ENCODE data around the gene BBS5.
"Not testable (repeated sequence)": the region's sequence is repeated elsewhere in the genome, so short reads cannot be mapped to it uniquely, and the experiment has no call there.

The BBS5 gene

GRCh38 chr2:169490834-169491233 lies 11.5 kb downstream of the BBS5 start:
- DNase-seq, result no peak

- DNase-seq, result no peak
Measured at GRCh38 chr2:169491378-169491777, 12.1 kb downstream of the BBS5 start.

GRCh38 chr2:169493360-169493759 lies 14.1 kb downstream of the BBS5 start:
- DNase-seq, result no peak

GRCh38 chr2:169495310-169495928 lies 16.1 kb downstream of the BBS5 start:
- no peak for DNase-seq

DNA sequence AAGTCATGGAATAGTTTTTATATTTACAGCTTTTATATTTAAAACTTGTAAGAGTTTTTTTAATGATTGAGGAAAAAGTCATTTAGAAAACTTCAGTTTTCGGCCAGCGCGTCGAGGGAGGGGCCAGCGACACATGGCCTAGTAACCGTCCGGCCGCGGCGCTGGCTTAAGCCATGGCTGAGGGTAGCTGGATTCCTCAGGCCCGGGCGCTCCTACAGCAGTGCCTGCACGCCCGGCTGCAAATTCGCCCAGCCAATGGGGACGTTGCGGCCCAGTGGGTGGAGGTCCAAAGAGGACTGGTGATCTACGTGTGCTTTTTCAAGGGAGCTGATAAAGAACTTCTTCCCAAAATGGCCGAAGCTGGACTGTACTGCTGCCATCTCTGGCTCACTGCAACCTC lies 25.4 kb downstream of the BBS5 start:
- no peak for DNase-seq

DNA sequence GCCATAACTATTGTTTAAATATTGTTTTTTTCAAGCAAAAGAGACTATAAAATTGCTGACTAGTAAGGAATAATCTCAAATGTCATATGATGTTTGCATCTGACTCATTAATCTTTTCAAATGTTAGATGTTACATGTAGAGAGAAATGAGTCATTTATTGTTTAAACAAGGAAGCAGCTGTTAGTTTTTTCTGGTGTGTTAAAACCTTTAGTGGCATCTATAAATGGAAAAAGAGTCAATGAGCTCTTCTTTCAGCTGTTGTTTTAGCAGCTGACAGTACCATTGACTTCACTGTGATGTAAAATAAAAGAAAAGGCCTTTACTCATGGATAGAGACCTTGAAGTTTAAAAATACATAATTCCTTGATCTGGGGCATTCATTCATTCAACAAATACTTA lies 28.4 kb downstream of the BBS5 start:
- peak; percentile 82 for DNase-seq

GRCh38 chr2:169509298-169509885 lies 30.1 kb downstream of the BBS5 start, which contains the start of gene KLHL41:
KLHL41 (plus strand) TSS chr2:169509702; CDS start chr2:169509779, 77 bp downstream.
- DNase-seq, result peak; percentile 26

GRCh38 chr2:169509955-169510354 lies 30.7 kb downstream of the BBS5 start:
- DNase-seq, result no peak

GRCh38 chr2:169510496-169510895 lies 31.2 kb downstream of the BBS5 start:
- DNase-seq, result no peak

- DNase-seq, result no peak
Measured at GRCh38 chr2:169511818-169512217, 32.5 kb downstream of the BBS5 start.

DNA sequence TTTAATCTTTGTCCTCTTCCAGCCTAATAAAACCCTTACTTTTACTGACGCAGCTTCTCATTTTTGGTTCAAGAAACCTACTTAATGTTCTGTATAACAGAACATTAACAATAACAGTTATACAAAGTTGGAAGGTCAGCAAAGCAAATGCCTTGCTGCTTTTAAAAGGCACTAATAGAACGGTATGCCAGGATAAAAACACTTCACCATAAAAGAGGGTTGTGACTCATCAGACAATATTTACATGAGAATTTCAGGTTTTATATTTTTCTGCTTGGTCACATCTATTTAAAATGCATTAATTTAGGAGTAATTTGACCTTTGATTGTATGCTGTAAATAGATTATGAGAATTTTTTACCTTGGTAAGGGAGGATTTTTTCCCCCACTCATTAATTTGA lies 33.2 kb downstream of the BBS5 start:
- DNase-seq, result no peak

- no peak for DNase-seq
Measured at GRCh38 chr2:169513094-169513493, 33.8 kb downstream of the BBS5 start.

DNA sequence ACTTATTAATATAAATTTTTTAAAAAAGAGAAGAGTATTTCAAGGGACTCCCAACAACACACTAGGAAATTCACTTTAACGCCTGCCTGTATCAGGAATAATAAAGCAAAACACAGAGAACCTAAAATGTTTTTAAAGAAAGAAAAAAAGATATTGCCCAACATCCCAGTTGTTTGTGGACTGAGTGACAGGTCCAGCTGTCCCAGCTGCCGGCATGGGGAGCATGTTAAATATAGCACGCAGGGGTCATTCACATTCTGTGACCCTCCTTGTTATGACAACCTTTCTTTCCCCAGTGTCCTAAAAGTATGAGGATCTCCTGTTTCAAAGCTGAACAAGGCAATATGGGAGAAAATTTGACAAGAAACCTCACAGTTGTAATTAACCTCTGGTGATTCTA lies 34.6 kb downstream of the BBS5 start:
- no peak for DNase-seq

GRCh38 chr2:169514758-169515157 lies 35.5 kb downstream of the BBS5 start:
- not testable (repeated sequence) for DNase-seq

- DNase-seq, result not testable (repeated sequence)
Measured at GRCh38 chr2:169516488-169516995, 37.2 kb downstream of the BBS5 start.

DNA sequence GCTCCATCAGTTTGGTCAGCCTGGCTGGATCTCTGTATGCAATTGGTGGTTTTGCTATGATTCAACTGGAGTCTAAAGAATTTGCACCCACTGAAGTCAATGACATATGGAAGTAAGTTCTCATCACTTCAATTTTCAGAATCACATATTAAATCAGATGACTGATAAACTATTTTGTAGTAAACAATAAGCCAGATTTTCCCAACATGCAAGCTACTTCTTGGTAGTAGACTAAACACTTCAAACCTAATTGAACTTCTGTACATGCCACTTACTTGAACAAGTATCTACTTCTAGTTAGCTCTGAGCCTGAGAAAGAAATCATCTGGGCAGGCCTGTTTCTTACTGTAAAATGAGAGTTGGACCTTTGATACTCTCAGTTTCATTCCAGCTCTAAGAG lies 41.6 kb downstream of the BBS5 start:
- DNase-seq, result no peak

DNA sequence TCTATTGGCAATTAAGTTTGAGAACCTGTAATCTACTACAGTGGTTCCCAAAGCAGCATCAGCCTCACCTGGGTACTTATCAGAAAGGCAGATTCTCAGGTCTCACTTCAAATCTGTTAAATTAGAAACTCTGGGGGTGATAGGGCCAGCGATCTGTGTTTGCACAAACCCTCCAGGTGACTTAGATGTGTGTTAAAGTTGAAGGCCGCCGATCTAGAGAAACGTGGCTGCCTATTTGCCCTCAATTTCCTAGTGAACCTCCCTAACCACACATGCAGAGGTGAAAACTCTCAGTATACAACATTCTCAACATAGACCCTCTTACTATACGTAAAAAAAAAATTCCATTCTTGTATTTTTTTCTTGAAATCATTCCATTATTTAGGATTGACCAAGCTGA lies 44.4 kb downstream of the BBS5 start:
- no peak for DNase-seq

DNA sequence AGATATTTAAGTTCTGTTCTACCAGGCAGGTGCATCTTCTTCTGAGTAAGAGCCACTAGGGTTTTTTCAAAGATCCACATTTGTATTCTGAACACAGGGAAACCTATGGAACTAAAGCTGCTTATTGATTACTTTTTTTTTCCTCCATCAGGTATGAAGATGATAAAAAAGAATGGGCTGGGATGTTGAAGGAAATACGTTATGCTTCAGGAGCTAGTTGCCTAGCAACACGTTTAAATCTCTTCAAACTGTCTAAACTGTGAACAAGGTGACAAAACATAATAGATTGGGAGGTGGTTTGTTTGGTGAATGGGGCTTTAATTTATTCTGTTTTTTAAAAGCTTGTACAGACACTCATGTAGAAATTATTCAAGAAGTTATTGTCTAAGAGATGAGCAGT lies 46.1 kb downstream of the BBS5 start:
- no peak for DNase-seq

DNA sequence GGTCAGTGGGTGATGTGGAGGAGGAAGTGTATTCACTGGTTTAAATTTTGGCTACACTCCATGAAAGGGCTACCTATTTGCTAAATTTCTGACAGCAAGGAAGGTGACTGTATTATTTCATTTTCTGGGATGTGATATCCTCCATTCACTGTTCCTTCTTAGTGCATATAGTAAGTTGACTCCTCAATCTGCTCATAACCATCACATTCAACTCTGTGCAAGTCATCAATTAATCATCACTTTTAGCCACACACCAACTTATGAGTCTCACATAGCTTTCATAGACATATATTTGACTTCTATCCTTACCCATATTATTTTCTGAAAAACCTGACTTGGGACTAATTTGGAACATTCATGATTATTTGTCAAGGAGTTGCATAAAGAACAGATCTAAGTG lies 47.2 kb downstream of the BBS5 start:
- DNase-seq, result no peak

DNA sequence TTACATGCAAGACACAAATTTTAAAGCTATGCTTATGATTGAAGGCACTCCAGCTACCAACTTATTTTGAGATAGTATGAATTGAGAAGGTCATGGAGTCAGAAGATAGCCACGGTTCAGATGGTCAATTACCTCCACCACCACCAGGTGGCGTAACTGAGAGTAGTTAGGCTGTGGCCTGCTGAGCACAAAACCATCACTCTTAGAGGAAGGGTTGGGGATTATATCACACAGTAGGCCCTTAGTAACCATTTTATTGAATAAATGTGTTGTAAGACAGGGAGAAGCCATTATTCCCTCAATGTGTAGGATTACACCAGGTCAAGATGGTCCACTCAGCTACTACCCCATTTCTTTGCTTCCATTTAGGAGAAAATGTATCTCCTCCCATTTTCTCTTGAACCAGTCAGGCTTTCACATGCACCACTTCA lies 49.0 kb downstream of the BBS5 start:
- DNase-seq, result no peak

DNA sequence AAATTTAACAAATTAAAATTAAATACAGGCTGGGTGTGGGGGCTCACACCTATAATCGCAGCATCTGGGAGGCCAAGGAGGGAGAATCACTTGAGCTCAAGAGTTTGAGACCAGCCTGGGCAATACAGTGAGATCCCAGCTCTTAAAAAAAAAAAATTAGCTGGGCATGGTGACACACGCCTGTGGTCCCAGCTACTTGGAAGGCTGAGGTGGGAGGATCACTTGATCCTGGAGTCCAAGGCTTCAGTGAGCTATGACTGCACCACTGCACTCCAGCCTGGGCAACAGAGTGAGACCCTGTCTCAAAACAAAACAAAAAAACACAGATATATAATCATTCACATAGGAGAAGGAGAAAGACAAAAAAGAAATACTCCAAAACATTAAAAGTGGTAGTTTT lies 60.2 kb downstream of the BBS5 start:
- not testable (repeated sequence) for DNase-seq

GRCh38 chr2:169540146-169540545 lies 60.9 kb downstream of the BBS5 start:
- no peak for DNase-seq

GRCh38 chr2:169542433-169542832 lies 63.1 kb downstream of the BBS5 start:
- DNase-seq, result no peak

GRCh38 chr2:169546756-169547155 lies 67.5 kb downstream of the BBS5 start:
- no peak for DNase-seq
